ENCODE results near the gene PUDP. TPM values are rescaled to one million over a fixed set of nuclear protein-coding genes. Genes with fewer than 3 reads are reported as not detected.
"Not testable (repeated sequence)": the region's sequence is repeated elsewhere in the genome, so short reads cannot be mapped to it uniquely, and the experiment has no call there.

PUDP gene
- total RNA-seq, 2 experiments from 2014 or later: 22.0 to 24.4 TPM

- Mint-ChIP-seq H3K4me3 (no peak overlapping the region), H3K4me1 (peaks cover 6% of the 10 kb centered on the region), H3K9me3 (no peaks in the 10 kb centered on the region), H3K36me3 (peaks cover 16% of the 10 kb centered on the region), H3K27ac (no peak overlapping the region), H3K27me3 (no peaks in the 10 kb centered on the region)
- DNase-seq: no peak
Measured at GRCh38 chrX:7059859-7060258, 88.1 kb downstream of the PUDP start.

DNA sequence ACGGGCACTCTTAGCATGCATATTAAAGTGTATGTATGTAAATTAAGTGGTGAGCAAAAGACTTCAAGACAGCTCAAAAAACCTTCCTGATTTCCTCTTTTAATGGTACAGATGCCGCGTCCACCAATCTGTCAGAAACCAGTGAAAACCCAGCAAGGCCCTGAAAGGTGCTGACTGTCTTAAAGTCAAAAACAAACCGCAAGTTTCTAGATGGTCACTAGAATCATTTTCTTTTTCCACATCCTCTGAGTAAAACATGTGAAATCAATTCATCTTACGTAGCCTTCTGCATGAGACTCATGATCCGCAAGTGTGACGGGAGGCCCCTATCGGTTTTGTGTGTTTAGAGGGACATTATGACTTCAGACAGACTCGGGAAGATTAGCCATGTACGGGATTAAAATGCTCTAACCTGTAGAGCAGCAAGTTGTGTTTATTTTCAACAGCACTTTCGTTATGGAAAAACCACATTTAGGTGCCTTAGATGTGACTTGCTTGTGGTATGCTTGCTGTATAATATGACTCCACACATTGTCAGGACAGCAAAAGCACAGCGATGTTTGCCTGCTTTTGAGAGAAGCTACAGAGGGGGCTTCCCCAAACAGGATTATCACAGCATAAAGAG is 88.6 kb downstream of the PUDP start:
- H3K4me3 Mint-ChIP-seq: no peak overlapping the region
- H3K9me3 Mint-ChIP-seq: no peaks in the 10 kb centered on the region
- H3K27me3 Mint-ChIP-seq: no peaks in the 10 kb centered on the region
- peaks cover 6% of the 10 kb centered on the region for H3K4me1 Mint-ChIP-seq
- peak overlapping the region; percentile 73 for H3K27ac Mint-ChIP-seq
- H3K36me3 Mint-ChIP-seq: peaks cover 16% of the 10 kb centered on the region
- no peak for DNase-seq

DNA sequence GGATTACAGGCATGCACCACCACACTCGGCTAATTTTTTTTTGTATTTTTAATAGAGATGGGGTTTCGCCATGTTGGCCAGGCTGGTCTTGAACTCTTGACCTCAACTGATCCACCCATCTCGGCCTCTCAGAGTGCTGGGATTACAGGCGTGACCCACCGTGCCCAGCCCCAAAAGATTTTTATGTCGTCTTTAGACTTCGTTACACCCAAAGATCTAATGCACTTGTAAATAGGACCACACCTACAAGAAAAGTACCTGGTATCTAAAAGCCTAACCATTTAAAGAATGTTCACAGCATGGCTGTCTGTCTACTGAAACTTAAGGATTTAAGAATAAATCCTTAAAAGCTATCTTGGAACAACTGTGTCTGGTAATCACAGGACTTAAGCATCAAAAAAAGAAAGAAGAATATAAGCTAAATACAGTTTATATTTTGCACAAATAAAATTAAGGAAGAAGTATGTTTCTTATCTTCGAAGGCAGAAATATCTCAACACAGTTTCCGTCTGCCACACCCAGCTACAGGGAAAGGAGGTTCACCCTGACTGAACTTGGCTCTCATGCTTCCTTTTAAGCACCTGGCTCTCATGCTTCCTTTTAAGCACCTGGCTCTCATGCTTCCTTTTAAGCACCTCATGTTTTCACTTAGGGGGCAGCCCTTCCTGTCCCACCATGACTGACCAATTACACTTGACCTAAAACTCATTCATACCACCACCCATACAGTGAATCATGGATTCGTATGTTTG is 92.4 kb downstream of the PUDP start:
- Mint-ChIP-seq H3K36me3 (peaks cover 18% of the 10 kb centered on the region), H3K4me1 (peaks cover 6% of the 10 kb centered on the region), H3K27me3 (no peaks in the 10 kb centered on the region), H3K4me3 (no peak overlapping the region), H3K9me3 (no peaks in the 10 kb centered on the region), H3K27ac (no peak overlapping the region)
- DNase-seq: no peak

DNA sequence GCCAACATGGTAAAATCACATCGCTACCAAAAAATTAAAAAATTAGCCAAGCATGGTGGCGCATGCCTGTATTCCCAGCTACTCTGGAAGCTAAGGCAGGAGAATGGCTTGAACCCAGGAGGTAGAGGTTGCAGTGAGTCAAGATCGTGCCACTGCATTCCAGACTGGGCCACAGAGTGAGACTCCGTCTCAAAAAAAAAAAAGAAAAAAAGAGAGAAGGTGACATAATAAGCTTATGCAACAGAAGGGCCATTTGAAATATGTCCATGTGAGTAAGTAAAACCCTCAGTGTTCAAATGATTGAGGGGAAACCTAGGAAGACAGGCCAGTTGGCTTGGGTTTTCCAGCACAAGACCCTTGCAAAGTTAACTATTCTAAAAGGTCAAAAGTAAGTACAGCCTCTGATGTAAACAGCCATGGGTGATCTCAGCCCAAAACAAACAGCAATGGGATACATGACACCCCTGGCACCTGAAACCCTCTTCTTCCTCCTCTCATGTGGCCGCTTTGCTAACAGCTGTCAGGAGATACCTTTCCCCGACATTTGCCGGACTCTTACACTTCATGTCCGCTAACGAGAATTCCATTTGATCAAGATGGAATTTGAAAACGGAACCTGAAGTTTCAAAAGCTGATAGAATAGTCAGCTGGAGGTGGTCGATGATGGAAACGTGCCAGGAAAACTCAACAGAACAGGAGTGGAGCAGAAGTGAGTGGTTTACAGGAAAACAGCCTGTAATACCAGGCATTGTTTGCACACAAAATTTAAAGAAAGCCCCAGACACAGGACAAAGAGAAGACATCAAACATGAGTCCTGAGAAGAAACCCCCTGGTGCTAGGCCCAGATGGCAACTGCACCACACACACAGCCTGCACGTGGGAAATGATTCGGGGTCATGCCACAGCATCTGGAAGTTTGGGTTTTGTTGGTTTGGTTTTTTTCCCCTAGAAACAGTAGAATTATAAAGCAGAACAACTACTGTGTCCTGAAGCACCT is 93.4 kb downstream of the PUDP start:
- Mint-ChIP-seq H3K4me3 (no peak overlapping the region), H3K9me3 (no peaks in the 10 kb centered on the region), H3K27me3 (no peaks in the 10 kb centered on the region), H3K27ac (no peak overlapping the region), H3K4me1 (peaks cover 4% of the 10 kb centered on the region), H3K36me3 (peaks cover 20% of the 10 kb centered on the region)
- DNase-seq: no peak

GRCh38 chrX:7052541-7052940 is 95.4 kb downstream of the PUDP start:
- DNase-seq: no peak
- Mint-ChIP-seq H3K36me3 (peaks cover 16% of the 10 kb centered on the region), H3K27me3 (no peaks in the 10 kb centered on the region), H3K27ac (no peak overlapping the region), H3K4me1 (peaks cover 4% of the 10 kb centered on the region), H3K9me3 (no peaks in the 10 kb centered on the region), H3K4me3 (no peak overlapping the region)

DNA sequence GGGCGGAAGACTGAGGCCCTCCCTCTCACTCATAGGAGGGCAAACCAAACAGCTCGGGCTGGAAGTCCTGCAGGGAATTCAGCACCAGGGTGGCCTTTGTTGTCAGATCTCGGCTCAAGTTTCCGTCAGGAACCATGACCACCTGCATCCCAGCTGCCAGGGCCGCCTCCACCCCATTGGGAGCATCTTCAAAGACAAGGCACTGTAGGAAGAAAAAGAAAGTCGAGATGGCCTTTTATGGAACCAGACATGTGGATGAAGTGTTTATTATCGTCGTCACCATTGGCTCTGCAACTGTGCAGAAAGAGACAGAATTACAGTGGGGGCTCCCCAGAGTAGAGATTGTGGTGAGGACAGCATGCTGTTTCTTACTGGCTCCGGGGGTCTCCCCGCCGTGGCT is 97.7 kb downstream of the PUDP start:
- no peak overlapping the region for H3K27ac Mint-ChIP-seq
- no peak overlapping the region for H3K4me3 Mint-ChIP-seq
- no peaks in the 10 kb centered on the region for H3K27me3 Mint-ChIP-seq
- H3K9me3 Mint-ChIP-seq: no peaks in the 10 kb centered on the region
- H3K4me1 Mint-ChIP-seq: no peaks in the 10 kb centered on the region
- H3K36me3 Mint-ChIP-seq: peaks cover 16% of the 10 kb centered on the region
- no peak for DNase-seq

DNA sequence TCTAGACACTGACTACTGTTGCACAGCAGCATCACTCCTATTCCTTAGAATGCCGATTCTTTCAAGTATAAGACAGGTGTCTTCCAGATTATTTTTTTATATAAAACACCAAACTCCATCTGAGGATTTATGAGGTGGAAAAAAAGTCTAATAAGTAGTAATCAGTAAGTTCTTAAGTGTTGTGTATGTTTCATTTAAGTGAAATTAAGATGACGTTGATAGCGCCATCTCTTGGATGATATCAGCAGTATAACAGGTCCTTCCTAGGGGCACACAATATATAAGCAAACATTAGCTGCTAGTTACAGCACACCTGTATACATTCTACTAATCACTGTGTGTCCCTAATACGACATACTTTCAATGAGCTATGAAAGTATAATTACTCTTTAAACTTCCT is 100.0 kb downstream of the PUDP start:
- Mint-ChIP-seq H3K4me1 (no peaks in the 10 kb centered on the region), H3K36me3 (peaks cover 23% of the 10 kb centered on the region), H3K27me3 (no peaks in the 10 kb centered on the region), H3K4me3 (no peak overlapping the region), H3K9me3 (no peaks in the 10 kb centered on the region), H3K27ac (no peak overlapping the region)
- DNase-seq: no peak

- no peak overlapping the region for H3K27ac Mint-ChIP-seq
- H3K36me3 Mint-ChIP-seq: peaks cover 25% of the 10 kb centered on the region
Measured at GRCh38 chrX:7045238-7045955, 102.6 kb downstream of the PUDP start.

DNA sequence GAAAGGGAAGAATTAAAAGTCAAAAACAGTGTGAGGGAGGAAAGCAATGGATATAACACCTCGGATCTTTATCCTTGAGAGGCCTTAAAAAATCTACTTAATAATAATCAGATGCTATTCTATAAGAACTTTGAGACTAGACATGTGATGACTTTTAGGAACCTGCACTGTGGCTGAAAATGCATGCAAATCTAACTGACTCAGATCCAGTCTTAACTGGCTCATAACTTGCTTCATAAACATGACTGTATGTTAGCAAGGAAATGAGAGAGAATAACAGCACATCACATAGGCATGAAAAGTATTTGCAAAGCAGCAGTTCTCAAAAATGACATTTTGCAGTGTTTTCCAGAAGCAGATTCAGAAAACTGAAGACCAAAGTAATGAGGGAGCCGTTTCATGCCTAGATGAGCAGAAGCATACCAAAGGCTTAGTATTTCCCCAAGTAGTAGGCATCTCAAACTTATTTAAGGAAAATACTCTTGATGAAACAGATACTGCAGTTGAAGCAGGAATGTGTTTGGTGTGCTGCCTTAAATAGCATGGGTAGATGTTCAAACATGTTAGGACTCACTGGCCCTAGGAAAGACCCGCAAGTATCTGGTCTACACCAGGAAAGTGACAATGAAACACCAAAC is 104.0 kb downstream of the PUDP start:
- H3K36me3 Mint-ChIP-seq: peaks cover 21% of the 10 kb centered on the region
- H3K4me1 Mint-ChIP-seq, H3K27me3 Mint-ChIP-seq, DNase-seq, H3K4me3 Mint-ChIP-seq, H3K27ac Mint-ChIP-seq, H3K9me3 Mint-ChIP-seq: not testable (repeated sequence)

More at GRCh38 chrX:7045238-7045955, 102.6 kb downstream of the PUDP start:
- DNase-seq: no peak
- H3K27me3 Mint-ChIP-seq: no peaks in the 10 kb centered on the region
- H3K9me3 Mint-ChIP-seq: no peaks in the 10 kb centered on the region
- H3K4me1 Mint-ChIP-seq: no peaks in the 10 kb centered on the region
- H3K4me3 Mint-ChIP-seq: no peak overlapping the region

- Mint-ChIP-seq H3K4me3 (no peak overlapping the region), H3K27ac (no peak overlapping the region), H3K27me3 (no peaks in the 10 kb centered on the region), H3K9me3 (no peaks in the 10 kb centered on the region), H3K36me3 (peaks cover 5% of the 10 kb centered on the region), H3K4me1 (no peaks in the 10 kb centered on the region)
- no peak for DNase-seq
Measured at GRCh38 chrX:7028246-7028645, 119.7 kb downstream of the PUDP start.

DNA sequence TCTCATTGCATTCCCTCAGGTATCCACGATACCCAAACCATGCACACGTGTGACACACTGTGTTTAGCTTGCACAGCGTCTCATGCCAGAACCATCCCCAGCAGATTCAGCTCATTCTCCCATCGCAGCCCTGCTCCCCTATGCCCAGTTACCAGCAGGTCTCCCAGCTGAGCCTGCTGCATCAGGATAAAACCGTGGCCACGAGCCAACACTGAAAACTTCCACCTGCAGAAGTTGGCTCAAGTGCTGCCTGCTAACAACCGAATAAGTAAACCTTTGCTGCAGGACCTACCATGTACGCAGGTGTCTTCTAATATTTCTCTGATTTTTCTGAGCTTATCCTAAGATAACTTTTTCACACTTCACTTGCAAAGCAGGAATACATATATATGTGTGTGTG is 120.9 kb downstream of the PUDP start:
- Mint-ChIP-seq H3K4me3 (no peak overlapping the region), H3K36me3 (peaks cover 5% of the 10 kb centered on the region), H3K27ac (no peak overlapping the region), H3K4me1 (no peaks in the 10 kb centered on the region), H3K27me3 (no peaks in the 10 kb centered on the region), H3K9me3 (no peaks in the 10 kb centered on the region)
- no peak for DNase-seq

- H3K4me1 Mint-ChIP-seq, H3K9me3 Mint-ChIP-seq, H3K36me3 Mint-ChIP-seq, H3K27me3 Mint-ChIP-seq, DNase-seq, H3K27ac Mint-ChIP-seq, H3K4me3 Mint-ChIP-seq: not testable (repeated sequence)
Measured at GRCh38 chrX:7026365-7026764, 121.6 kb downstream of the PUDP start.

- DNase-seq: no peak
- Mint-ChIP-seq H3K27ac (no peak overlapping the region), H3K27me3 (no peaks in the 10 kb centered on the region), H3K4me3 (no peak overlapping the region), H3K4me1 (no peaks in the 10 kb centered on the region), H3K36me3 (peaks cover 5% of the 10 kb centered on the region), H3K9me3 (no peaks in the 10 kb centered on the region)
Measured at GRCh38 chrX:7025471-7025870, 122.5 kb downstream of the PUDP start.

- DNase-seq: no peak
- no peaks in the 10 kb centered on the region for H3K27me3 Mint-ChIP-seq
- H3K36me3 Mint-ChIP-seq: peaks cover 5% of the 10 kb centered on the region
- H3K27ac Mint-ChIP-seq: no peak overlapping the region
- no peaks in the 10 kb centered on the region for H3K9me3 Mint-ChIP-seq
- H3K4me3 Mint-ChIP-seq: no peak overlapping the region
- H3K4me1 Mint-ChIP-seq: no peaks in the 10 kb centered on the region
Measured at GRCh38 chrX:7024850-7025249, 123.1 kb downstream of the PUDP start.
